Gastroesophageal sphincter (tissue), 4 donors: ENCODE measurements around the gene DSCAML1. TPM values are rescaled to one million over a fixed set of nuclear protein-coding genes. Genes with fewer than 3 reads are reported as not detected.

Experiments
- ATAC-seq: fragments of 150-250 bp; one replicate; pipeline ENCODE4 v1.9.1; 2016; ENCODE audit warnings: mild to moderate bottlenecking, moderate library complexity
- H3K27ac ChIP-seq, 4 donors: fragments of 200-600 bp; sonication (generic) in 3 of 4; 1 replicate in 3 of 4; 2 replicates in 1 of 4; pipeline ENCODE4 v1.5.1; 2016 to 2019
- H3K27me3 ChIP-seq: fragments of 200-600 bp; sonication (generic); one replicate; pipeline ENCODE4 v1.5.1; 2019
- H3K36me3 ChIP-seq, 2 donors: fragments of 200-600 bp; sonication (generic); one replicate each; pipeline ENCODE4 v1.5.1; 2019; ENCODE audit warnings: control low read depth in 1 of 2
- H3K4me1 ChIP-seq, 3 donors: fragments of 200-600 bp; sonication (generic); 1 replicate in 2 of 3; 2 replicates in 1 of 3; pipeline ENCODE4 v1.5.1; 2016 to 2019; ENCODE audit warnings: control low read depth in 2 of 3
- H3K4me3 ChIP-seq, 2 donors: fragments of 200-600 bp; sonication (generic); one replicate each; pipeline ENCODE4 v1.5.1; 2019; ENCODE audit warnings: mild to moderate bottlenecking in 1 of 2, moderate library complexity in 1 of 2
- H3K9me3 ChIP-seq, 3 donors: fragments of 200-600 bp; sonication (generic); one replicate each; pipeline ENCODE4 v1.5.1; 2017 to 2019; ENCODE audit warnings: control low read depth in 2 of 3
- EP300 ChIP-seq: sonication (generic); formaldehyde crosslinking; IDR thresholded peaks from one replicate; pipeline ENCODE4 v1.6.1; 2017; ENCODE audit warnings: antibody characterized with exemption, mild to moderate bottlenecking
- POLR2A ChIP-seq, 2 donors: fragments of 450-650 bp; IDR thresholded peaks; one replicate each; pipeline ENCODE4 v1.6.1; 2017; ENCODE audit warnings: antibody characterized with exemption in 2 of 2, mild to moderate bottlenecking in 2 of 2, moderate library complexity in 1 of 2
- POLR2AphosphoS5 ChIP-seq: sonication (generic); formaldehyde crosslinking; IDR thresholded peaks from one replicate; pipeline ENCODE4 v1.6.1; 2017; ENCODE audit warnings: antibody characterized with exemption
- WGBS, 2 donors: methylation state at CpG; one replicate each; pipeline ENCODE4 v1.1.5; 2018; ENCODE audit warnings: low coverage in 1 of 2; 5-methylcytosine and 5-hydroxymethylcytosine counted together
- total RNA-seq, 4 donors: library from RNA; depleted of rRNA; stranded (reverse); fragments of >200 nt; gene quantifications; one replicate each; pipeline ENCODE4 v1.1.0, GENCODE V29; 2016
- TF ChIP-seq, protein P1 (sequence below), 4 experiments: fragments of 200-600 bp in 2 of 4; fragments of 450-650 bp in 2 of 4; sonication (generic) in 1 of 4; IDR thresholded peaks; one replicate each; pipeline ENCODE4 v1.5.1; 2017 to 2019; ENCODE audit warnings: antibody characterized with exemption in 4 of 4, mild to moderate bottlenecking in 2 of 4, moderate library complexity in 2 of 4

Gene DSCAML1
- total RNA-seq, 4 donors from 2014 or later, result 0.35 to 2.5 (median 0.73) TPM

DNA sequence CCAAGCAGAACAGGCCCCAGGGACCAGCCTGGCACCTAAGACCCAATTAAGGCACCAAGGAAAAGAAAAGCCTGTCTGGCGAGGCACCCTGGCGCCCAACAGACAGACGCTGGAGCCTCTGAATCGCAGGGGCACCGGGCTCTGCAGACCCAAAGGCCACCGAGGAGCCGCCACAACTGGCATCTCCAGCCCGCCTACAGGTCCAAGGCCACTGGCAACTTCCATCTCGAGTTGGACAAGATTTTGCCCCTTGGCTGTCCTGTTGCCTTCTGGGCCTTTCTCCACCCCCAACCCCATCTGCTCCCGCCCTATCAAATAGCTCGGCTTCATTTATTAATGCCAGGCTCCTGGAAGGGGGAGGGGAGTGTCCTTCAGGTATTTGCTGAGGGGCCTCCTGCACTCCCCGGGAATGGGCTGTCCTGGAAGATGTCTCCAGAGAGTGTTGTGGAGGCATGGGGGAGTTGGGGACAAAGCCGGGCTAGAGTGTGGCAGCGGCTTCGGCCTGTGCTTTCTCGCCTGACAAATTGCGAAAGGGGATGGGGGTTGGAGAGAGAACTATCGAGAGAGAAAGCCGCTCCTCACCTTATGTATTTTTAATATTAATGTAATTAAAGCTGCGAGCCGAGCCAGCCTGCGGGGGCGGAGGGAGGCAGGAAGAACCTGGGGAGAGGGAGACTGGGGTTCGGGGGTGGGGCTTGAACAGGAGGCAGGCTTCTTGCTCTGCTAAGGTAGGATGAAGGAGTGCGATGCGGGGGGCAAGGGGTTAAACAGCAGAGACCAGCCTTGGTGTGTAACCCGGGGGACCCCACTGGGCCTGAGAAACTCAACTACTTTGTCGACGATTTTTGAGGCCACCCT, 2.0 kb downstream of the DSCAML1 start:
- no peaks in the 10 kb centered on the region for H3K36me3 ChIP-seq
- no peak overlapping the region for H3K27ac ChIP-seq
- no peaks in the 10 kb centered on the region for H3K9me3 ChIP-seq
- no peak overlapping the region for H3K4me3 ChIP-seq
- ATAC-seq, result no peak
- H3K27me3 ChIP-seq, result peaks cover 65% of the 10 kb centered on the region
- no peak for TF ChIP-seq POLR2AphosphoS5
- TF ChIP-seq EP300, result no peak
- TF ChIP-seq POLR2A (IDR thresholded peaks at IDR 0.05), result no peak
- TF ChIP-seq, protein P1, sequence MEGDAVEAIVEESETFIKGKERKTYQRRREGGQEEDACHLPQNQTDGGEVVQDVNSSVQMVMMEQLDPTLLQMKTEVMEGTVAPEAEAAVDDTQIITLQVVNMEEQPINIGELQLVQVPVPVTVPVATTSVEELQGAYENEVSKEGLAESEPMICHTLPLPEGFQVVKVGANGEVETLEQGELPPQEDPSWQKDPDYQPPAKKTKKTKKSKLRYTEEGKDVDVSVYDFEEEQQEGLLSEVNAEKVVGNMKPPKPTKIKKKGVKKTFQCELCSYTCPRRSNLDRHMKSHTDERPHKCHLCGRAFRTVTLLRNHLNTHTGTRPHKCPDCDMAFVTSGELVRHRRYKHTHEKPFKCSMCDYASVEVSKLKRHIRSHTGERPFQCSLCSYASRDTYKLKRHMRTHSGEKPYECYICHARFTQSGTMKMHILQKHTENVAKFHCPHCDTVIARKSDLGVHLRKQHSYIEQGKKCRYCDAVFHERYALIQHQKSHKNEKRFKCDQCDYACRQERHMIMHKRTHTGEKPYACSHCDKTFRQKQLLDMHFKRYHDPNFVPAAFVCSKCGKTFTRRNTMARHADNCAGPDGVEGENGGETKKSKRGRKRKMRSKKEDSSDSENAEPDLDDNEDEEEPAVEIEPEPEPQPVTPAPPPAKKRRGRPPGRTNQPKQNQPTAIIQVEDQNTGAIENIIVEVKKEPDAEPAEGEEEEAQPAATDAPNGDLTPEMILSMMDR (IDR thresholded peaks at IDR 0.05), result no peak
- WGBS, 2 donors, result 21 to 24% methylated on average over 11 to 12 of the region's 29 CpGs
- H3K4me1 ChIP-seq, result peaks cover 0 to 21% (median 18%) of the 10 kb centered on the region in 3 donors

DNA sequence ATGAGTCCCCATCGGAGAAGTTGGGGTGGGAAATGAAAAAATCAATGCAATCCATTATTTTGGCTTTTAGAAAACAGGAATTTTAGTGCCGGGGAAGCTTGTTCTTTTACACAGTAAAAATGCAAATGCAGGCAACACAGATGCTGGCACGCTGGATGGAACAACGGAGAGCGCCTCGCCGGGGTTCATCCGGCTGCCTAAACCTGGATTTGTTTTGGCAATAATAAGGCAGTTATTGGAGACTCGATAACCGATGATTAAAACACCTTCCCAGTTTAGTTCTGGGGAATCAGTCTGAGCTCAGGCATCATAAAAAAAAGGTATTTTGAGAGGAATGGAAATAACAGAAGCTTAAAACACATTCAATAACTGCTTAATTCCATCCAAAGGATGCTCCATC, 2.9 kb downstream of the DSCAML1 start:
- ATAC-seq, result no peak
- no peak for TF ChIP-seq POLR2AphosphoS5
- no peaks in the 10 kb centered on the region for H3K36me3 ChIP-seq
- H3K9me3 ChIP-seq, result no peaks in the 10 kb centered on the region
- H3K27ac ChIP-seq, result no peak overlapping the region
- no peak overlapping the region for H3K4me3 ChIP-seq
- H3K27me3 ChIP-seq, result peaks cover 65% of the 10 kb centered on the region
- H3K4me1 ChIP-seq, result peaks cover 0 to 21% (median 18%) of the 10 kb centered on the region in 3 donors
- WGBS, 2 donors, result 73 to 83% methylated on average over 7 to 10 of the region's 10 CpGs

DNA sequence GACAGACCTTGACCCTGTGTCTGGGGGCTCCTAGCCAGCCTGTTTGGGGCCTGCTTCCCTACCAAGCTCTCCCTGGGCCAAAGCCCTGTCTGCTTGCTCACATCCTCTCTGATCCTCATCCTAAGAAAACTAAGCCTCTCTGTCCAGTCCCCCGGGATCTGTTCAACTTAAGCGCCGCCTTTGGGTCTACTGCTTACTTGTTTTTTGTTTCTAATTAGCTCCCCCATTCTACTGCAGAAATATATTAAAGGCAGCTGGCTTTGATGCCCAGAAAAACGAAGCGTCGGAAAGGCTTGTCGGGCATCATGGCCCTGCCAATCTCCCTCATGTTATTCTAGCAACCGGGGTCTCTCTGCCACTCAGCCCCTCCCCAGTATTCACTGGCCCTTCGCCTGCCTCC, 3.4 kb downstream of the DSCAML1 start:
- WGBS, 2 donors, result 87 to 88% methylated on average over 8 to 9 of the region's 9 CpGs
- H3K4me1 ChIP-seq, result peaks cover 0 to 21% (median 18%) of the 10 kb centered on the region in 3 donors
- H3K4me3 ChIP-seq, result no peak overlapping the region
- H3K9me3 ChIP-seq, result no peaks in the 10 kb centered on the region
- H3K27ac ChIP-seq, result no peak overlapping the region
- H3K36me3 ChIP-seq, result no peaks in the 10 kb centered on the region
- ATAC-seq, result no peak
- TF ChIP-seq POLR2A (IDR thresholded peaks at IDR 0.05) (no peak), EP300 (no peak), POLR2AphosphoS5 (no peak)
- TF ChIP-seq, protein P1 (IDR thresholded peaks at IDR 0.05), result no peak
- peaks cover 65% of the 10 kb centered on the region for H3K27me3 ChIP-seq

GRCh38 chr11:117792992-117793391, 4.0 kb downstream of the DSCAML1 start:
- Histone ChIP-seq H3K9me3 (no peaks in the 10 kb centered on the region), H3K27ac (no peak overlapping the region), H3K36me3 (no peaks in the 10 kb centered on the region), H3K4me3 (no peak overlapping the region), H3K27me3 (peaks cover 62% of the 10 kb centered on the region), H3K4me1 (peaks cover 0 to 21% (median 18%) of the 10 kb centered on the region in 3 donors)
- 94% methylated on average over 4 of the region's 6 CpGs; no CpG with 5 or more reads in 1 of the 2 donors for WGBS, 2 donors
- no peak for ATAC-seq
- no peak for TF ChIP-seq POLR2A (IDR thresholded peaks at IDR 0.05)
- TF ChIP-seq, protein P1 (IDR thresholded peaks at IDR 0.05), result no peak
- no peak for TF ChIP-seq EP300
- TF ChIP-seq POLR2AphosphoS5, result no peak

DNA sequence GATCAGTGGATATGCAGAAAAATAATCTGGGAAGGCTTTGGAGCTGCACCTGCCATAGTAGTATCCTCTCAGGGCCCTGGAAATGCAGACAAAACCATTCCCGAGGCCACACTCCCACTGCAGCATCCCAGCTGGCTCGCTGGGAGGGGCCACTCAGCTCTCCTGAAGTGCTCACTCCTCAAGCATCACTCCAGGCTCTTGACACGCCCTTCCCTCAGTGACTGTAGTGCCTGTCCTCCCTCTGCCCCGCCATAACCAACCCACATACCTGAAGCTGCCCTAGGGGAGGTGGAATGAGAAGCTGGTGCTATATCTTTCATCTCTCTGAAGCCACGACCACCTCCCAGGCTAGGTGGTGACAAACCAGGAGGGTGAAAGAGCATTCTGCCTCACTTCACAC, 4.8 kb downstream of the DSCAML1 start:
- Histone ChIP-seq H3K27me3 (peaks cover 55% of the 10 kb centered on the region), H3K4me3 (no peak overlapping the region), H3K36me3 (no peaks in the 10 kb centered on the region), H3K4me1 (peaks cover 0 to 18% (median 18%) of the 10 kb centered on the region in 3 donors), H3K9me3 (no peaks in the 10 kb centered on the region), H3K27ac (no peak overlapping the region)
- no peak for ATAC-seq
- no peak for TF ChIP-seq EP300
- 67% methylated on average over 1 of the region's 5 CpGs; no CpG with 5 or more reads in 1 of the 2 donors for WGBS, 2 donors

DNA sequence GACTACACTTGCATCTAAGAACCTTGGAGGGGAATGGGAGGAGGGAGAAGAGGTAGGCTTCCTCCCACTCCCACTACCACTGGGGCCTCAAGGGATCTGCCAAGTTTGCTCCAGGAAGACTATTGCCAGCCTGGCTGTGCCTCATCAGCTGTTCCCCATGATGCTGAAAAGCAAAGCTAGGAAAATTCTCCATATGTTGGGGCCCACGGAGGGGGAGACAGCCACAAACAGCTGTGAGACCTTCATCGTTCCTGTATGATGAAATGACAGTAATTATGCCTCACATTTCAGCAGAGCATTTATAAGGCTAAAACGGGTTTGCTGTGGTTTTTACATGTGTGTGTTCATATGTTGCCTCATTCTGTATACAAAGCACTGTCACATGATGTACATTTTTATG, 6.7 kb downstream of the DSCAML1 start:
- peaks cover 45% of the 10 kb centered on the region for H3K27me3 ChIP-seq
- no peak overlapping the region for H3K27ac ChIP-seq
- no peak for TF ChIP-seq EP300
- TF ChIP-seq POLR2AphosphoS5, result no peak
- no peak for TF ChIP-seq POLR2A (IDR thresholded peaks at IDR 0.05)
- TF ChIP-seq, protein P1 (IDR thresholded peaks at IDR 0.05), result no peak
- no peaks in the 10 kb centered on the region for H3K4me1 ChIP-seq
- no peaks in the 10 kb centered on the region for H3K9me3 ChIP-seq
- ATAC-seq, result no peak
- 62 to 90% methylated on average over 3 of the region's 3 CpGs for whole genome bisulfite sequencing, 2 donors
- no peaks in the 10 kb centered on the region for H3K36me3 ChIP-seq
- no peak overlapping the region for H3K4me3 ChIP-seq
